GM19193 (cell line): ENCODE results near the gene CLIC4.

Experiments
- POLR2A ChIP-seq: IDR thresholded peaks from 4 replicates; pipeline ENCODE4 v1.6.1; 2011; ENCODE audit not compliant: insufficient read depth, insufficient read length; ENCODE audit errors: extremely low read depth

CLIC4 gene

DNA sequence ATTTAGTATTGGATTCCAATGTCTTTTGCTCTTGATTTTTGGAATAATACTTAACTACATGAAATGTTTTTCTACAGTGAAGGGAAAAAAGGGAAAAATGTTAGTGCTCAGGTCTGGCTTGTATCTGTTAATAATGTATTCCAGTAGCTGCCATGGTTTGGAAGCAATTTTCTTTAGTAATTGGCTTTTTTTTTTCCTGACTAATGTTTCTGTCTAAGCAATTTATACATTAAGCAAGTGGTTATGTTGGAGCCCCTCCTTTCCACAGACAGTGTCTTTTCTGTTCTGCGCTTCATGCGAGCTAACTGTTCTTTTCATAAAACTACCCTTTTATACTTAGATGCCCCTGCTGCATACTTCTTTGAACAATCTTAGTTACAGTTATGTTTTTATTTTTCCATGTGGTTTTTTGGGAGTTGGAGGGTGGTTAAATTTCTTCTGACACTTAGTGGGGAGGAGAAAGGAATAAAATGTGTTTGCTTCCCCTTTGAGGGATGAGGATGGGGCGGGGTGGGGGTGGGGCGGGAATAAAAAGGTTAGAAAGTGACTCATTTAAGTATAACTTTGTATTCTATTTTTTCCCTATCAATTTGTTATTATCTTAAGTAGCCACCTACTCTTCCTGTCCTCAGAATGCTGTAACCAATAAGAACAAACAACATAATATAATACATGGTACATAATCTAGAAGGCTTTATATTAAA, 83.1 kb downstream of the CLIC4 start:
- TF ChIP-seq POLR2A: no peak

DNA sequence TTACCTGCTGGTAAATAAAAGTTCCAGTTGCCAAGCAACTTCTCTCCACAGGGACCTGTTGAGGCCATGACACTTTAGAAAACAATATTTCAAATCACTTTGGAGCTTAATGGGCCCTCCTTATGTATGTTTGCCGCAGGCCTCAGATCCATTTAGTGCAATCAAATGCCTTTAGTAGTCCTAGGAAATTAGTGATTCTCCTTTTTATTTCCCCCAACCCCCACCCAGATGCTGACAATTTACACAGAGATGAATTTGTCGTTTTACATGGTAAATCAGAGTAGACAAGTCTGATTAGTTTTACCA, 83.6 kb downstream of the CLIC4 start:
- no peak for TF ChIP-seq POLR2A

DNA sequence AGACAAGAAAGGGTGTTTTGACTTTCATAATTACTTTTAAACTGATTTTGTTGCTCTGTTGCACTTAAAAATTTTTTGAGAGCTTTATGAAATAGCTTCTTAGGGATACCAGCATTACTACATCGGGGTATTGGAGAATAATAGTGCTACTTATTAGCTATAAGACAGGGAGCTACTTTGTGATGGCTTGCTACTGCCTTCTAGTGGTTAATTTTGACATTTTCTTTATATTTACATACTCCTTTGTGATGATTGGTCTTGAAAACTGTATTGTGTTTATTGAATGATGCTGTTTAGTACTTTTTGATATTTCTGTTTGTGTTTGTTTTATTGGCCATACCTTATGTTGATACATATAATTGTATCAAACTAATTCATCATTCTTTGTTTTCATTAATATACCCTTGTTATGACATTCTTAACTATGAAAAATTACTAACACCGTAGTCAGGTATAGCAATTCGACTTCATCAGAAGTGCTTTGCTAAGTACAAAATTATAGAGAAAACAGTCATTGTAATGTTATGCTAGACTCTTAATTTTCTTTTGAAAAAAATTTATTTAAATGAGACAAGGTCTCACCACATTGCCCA, 85.5 kb downstream of the CLIC4 start:
- TF ChIP-seq POLR2A: no peak

DNA sequence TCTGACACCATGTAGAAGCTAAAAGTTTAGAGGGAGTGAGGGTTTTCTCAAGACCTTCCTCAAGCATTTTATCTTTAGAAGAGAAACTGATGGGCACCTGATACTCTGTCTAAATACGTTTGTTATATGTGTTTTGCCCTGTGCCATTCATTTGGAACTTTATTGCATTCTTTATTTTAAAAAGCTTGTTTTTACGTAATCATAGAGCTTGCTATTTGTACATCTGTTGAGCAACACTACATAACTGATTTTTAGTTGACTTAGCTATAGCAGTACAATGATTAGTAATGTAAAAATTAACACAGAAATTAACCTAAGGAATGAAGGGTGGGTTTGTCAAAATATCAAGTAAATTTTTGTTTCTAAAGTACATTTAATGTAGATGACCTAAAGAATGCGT, 96.3 kb downstream of the CLIC4 start:
- TF ChIP-seq POLR2A: no peak

DNA sequence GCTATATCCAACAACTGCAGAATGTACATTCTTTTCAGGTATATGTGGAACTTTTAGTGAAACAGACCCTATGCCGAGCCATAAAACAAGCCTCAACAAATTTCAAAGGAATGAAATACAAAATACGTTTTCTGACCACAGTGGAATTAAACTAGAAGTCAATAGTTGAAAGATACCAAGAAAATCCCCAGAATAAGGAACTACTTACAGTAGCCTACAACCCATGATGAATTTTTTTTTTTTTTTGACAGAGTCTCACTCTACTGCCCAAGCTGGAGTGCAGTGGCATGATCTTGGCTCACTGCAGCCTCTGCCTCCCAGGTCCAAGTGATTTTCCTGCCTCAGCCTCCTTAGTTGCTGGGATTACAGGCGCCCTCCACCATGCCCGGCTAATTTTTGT, 101.4 kb downstream of the CLIC4 start:
- no peak for TF ChIP-seq POLR2A

DNA sequence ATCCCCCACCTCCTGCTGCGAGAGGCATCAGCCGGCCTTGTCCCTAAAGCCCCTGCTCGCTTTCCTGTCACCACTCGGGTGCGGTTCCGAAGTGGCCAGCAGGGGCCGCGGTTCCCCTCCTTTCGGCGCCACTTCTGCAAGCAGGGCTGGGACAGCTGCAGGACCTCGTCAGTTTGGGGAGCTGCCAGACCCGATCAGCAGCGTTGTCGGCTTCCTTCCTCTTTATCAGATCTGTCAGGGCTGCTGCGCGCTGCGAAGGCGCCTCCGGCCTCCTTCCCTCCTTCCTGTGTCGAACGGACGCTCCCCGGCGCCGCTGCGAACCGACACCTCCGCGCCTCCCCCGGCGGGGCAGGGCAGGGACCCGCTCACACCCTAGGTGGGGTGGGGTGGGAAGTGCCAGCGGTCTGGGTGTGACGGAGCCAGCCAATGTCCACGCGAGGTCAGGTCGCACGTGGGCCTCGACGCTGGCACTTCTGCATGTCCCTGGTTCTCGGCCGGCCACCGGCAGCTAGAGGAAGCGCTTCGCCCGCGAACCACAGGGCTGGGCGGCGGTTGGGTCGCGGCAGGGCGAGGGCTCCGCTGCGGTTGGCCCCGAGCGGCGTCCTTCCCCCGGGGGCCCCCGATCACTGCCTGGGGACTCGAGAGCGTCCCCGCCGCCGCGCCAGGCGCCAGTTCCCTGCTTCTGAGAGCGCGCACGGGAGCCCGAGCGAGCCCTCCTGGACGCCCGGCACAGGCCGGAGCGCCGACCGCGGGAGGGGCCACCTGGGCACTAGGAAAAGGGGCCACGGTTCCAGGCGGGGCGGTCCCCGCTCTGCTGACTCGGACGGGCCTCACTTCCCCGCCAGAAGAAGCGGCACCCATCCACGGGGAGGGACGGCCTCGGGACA, 103.0 kb downstream of the CLIC4 start:
- peak; percentile 49 for TF ChIP-seq POLR2A

DNA sequence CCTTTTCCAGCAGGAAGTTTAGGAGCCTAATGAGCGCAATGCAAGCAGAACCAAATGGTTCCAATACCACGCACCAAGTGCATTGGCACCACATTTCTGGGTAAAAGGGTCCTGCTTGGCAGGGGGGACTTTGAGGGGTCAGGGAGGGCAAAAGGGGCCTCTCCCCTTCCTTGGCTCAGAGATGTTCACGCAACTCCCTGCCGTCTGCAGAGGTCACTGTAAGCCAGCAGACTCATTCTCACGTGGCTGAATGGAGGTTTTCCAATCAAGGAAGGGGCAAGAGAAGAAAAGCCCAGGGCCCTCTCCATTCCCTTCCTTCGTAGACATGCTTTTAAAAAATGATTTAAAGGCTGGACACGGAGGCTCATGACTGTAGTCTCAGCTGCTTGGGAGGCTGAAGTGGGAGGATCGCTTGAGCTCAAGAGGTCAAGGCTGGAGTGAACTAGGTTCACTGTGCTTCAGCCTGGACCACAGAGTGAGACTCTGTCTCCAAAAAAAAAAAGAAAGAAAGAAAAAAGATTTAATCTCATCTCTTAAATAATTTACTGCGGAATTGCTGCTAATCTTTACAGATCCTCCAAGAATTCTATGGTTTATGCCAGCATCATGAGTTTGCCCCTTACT, 104.5 kb downstream of the CLIC4 start:
- no peak for TF ChIP-seq POLR2A

DNA sequence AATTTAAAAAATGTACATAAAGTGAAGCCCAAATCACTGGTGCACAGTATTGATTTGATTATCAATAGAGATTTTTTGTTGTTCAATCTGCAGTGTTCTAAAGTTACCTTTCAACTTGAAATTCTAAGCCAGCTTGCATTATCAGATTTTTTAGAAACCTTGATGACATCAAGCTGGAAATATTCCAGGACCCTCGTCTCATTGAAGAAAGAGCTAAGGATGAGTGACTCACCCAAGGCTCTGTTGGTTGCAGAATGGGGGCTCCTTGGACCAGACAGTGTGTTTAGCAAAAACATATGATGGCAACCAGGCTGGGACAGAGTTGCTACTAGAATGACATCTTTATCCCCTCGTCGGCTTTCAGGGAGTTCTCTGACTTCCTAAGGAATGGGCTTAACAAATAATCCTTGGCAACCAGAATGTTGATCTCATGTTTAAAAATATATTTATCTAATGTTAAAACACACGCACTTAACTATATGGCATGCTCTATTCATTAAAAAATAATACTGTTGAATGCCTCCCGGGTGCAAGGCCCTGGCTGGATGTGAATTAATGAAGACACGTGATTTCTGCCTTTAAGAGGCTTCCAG, 105.2 kb downstream of the CLIC4 start:
- no peak for TF ChIP-seq POLR2A

DNA sequence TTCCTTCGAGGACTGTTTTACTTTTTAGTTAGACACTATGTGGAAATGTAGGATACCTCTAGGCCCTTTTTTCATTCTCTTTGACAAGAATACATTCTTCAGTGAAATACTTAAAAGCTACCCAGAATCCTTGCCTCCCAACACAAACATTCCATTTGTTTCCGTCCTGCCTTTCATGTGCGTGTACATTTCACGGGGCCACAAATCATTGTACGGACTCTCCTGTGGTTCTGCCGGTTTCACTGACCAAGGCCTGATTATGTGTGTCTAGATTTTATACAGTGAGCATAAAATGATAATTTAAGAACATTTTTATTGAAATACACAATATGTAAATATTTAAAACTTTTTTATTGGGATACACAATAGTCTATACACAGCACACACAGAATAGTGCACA, 108.4 kb downstream of the CLIC4 start:
- TF ChIP-seq POLR2A: no peak

DNA sequence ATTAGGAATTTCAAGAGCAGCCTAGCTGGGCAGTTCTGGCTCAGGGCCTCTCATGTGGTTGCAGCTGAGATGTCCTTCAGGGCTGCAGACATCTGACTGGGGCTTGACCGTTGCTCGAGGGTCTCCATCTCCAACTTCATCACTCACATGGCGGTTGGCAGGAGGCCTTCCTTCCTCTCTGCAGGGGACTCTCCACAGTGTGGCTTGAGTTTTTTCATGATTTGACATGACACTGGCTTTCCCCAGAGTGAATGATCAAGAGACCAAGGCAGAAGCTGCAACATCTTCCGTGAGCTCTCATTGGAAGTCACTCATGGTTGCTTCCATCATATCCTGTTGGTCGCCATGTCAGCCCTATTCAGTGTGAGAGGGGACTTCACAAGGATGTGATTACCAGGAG, 110.2 kb downstream of the CLIC4 start:
- TF ChIP-seq POLR2A: no peak

DNA sequence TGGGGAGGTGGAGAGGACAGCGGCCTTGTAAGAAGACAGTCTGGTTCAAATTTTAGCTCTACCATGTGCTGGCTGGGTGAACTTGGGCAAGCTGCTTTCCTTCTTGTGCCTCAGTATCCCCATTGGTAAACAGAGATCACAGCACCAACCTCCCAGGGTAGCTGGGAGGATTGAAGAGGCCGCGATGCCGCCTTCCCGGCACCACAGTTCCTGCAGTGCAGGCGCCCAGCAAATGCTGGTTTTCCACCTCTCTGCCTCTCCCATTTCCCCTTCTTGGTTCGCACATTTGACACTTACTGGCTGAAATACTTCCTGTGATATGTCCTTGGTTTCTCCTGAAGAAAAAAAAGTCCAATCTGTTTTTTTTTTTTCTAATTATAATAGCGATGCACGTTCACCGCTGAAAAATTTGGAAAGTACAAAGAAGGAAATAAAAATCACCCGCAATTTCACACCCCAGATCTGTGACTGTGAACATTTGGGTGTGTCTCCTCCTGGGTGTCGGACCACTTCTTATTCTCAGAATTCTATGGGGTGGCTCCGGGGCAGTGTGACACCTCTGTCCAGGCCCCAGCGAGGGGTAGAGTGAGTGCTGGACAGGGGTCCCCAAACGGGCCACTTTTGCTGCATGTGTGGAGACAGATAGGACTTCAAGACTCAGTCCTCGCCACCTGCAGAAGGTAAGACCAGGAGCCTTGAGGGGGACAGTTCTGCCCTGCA, 111.7 kb downstream of the CLIC4 start:
- TF ChIP-seq POLR2A: no peak

DNA sequence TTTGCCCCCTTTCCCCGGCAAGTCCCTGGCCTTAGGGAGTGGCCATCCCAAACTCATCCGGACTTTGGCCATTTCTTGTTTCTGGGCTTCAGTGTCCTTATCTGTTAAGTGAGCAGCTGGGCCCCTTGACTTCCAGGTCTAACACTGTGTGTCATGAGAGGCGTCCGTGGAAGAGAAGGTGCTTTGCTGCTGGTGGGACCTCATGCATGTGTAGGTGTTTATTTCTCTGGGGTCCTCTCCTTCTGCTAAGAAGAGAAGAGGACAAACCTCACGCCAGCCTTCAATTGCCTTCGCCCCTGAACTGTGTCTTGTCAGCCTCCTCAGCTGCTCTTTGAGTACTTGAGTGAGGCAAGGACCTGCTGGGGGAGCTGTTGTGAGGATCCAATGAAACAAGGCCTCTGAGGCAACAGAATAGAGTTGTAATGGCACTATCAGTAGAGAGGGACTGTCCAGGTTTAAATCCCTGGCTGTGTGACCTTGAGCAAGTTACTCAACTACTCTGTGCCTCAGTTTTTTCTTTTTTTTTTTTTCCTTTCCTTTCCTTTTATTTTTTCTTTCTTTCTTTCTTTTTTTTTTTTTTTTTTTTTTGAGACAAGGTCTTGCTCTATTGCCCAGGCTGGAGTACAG, 112.4 kb downstream of the CLIC4 start:
- no peak for TF ChIP-seq POLR2A

DNA sequence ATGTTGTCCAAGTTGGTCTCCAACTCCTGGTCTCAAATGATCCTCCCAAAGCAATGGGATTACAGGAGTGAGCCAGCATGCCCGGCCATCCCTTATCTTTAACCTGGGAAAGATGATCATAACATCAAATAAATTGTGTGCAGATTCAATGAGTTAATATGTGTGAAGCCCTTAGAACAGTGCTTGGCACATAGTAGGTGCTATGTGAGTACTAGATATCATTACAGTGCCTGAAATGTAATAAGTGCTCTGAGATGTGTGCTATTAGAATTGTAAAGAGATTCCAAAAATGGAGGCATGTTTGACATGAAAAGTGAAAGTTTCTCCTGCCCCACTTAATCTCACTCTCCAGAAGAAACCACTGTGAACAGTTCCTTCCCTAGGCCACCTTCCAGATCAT, 113.0 kb downstream of the CLIC4 start:
- no peak for TF ChIP-seq POLR2A
